Stimulated activated CD4-positive, alpha-beta T cell treated with anti-CD3 and anti-CD28 coated beads, Interleukin-15, amount 100 ng/mL, for 1 hour (primary cell): ENCODE results near the gene SIX4.
"Not testable (repeated sequence)": the region's sequence is repeated elsewhere in the genome, so short reads cannot be mapped to it uniquely, and the experiment has no call there.

ENCODE experiments used
- DNase-seq, 2 donors: peaks; one replicate each; pipeline ENCODE4 v3.0.0-alpha.2; 2020; ENCODE audit warnings: low read depth in 1 of 2, low spot score in 1 of 2

Gene SIX4

GRCh38 chr14:60723907-60724618 lies at the start of gene SIX4:
TSS of gene SIX4 (minus strand) at chr14:60724351. CDS start at chr14:60724074, 277 bp downstream.
- DNase-seq, result no peak

DNA sequence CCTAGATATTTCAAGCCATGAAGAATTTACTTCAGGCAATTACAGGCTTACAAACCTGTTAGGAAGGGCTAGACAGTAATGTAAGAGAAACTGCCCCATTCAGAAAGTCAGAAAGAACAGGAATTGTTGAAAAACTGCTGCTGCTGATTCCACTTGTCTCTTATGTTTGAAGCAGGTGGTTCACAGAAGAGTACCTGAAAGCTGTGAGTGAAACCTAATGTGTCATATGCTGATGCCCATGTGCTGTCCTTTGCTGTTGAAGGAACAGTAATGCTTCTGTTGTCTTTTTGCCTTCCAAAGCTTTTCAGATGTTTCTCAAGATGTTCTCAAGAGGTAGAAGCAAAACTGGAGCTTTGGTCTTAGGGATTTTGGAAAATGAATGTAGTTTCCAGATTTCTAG lies 49.4 kb upstream of the SIX4 start:
- DNase-seq, result no peak

GRCh38 chr14:60771117-60771516 lies 47.0 kb upstream of the SIX4 start:
- no peak for DNase-seq

DNA sequence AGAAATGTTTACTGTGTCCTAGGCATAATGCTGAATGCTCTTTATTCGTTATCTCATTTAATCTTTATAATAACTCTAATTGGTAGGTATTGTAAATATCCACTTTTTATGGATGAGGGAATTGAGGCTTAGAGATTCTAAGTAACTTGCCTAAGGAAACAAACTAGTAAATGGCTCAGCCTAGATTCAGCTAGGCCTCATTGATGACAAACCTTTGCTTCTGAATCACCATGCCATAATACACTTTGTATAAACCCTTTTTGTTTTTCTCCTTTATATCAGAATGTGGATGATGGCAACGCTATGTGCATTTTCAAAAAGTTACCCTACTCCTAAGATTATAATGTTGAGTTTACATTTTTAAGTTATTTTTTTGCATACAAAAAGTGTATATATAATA lies 44.5 kb upstream of the SIX4 start:
- DNase-seq, result no peak

GRCh38 chr14:60760644-60761364 lies 36.7 kb upstream of the SIX4 start:
- no peak for DNase-seq

GRCh38 chr14:60760209-60760608 lies 36.1 kb upstream of the SIX4 start:
- no peak for DNase-seq

DNA sequence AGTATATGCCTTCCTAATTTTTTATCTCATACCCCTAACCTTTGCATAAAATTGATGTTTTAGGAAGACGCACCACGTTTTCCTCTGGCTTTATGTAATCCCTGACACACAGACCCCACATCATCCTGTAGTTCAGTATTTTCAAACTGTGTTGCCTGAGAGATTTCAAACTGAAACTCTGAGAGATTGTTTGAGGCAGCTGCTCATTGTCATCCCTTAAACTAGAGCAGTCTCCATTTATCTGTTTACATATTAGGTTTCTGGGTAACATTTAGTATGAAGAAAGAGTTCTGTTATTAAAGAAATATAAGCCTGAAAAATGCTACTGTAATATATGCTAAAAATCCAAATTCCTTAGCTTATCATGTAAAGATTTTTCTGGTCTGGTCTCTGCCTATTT lies 34.7 kb upstream of the SIX4 start:
- DNase-seq, result no peak

DNA sequence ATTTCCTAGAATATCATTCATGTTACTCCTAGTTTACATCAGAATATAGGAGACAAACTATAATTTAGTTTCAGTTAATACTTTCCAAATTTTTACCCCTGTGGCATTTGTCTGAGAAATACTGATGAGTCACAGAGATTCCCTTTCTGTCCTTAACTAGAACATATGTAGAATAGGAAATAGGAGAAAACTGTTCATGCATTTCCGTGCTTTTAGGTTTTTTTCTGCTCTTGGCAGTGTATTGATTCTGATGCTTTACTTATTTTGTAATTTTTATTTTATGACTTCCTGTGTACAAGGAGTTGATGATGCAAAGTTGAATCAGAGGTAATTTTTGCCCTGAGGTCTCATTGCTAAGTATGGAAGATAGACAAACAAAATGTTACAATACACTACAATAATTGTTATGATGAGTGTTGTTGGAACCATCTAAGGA lies 33.4 kb upstream of the SIX4 start:
- no peak for DNase-seq

DNA sequence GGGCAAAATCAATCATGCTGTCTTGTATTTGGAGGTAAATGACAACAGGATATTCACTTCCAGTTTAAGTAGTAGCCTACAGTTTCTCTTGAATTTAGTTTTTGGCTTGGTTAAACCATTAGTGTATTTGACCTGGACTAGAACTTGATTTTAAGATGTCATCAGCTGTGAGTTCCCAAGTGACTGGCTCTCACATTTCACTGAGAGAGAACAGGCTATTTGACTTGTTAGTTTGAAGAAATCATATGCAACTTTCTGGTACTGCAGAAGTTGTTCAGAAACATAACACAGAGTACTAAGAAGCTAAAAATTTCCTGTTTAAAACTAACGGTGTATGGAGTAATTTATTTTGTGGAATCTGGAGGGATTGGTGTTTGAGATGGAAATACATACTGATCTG lies 32.7 kb upstream of the SIX4 start:
- DNase-seq, result no peak

DNA sequence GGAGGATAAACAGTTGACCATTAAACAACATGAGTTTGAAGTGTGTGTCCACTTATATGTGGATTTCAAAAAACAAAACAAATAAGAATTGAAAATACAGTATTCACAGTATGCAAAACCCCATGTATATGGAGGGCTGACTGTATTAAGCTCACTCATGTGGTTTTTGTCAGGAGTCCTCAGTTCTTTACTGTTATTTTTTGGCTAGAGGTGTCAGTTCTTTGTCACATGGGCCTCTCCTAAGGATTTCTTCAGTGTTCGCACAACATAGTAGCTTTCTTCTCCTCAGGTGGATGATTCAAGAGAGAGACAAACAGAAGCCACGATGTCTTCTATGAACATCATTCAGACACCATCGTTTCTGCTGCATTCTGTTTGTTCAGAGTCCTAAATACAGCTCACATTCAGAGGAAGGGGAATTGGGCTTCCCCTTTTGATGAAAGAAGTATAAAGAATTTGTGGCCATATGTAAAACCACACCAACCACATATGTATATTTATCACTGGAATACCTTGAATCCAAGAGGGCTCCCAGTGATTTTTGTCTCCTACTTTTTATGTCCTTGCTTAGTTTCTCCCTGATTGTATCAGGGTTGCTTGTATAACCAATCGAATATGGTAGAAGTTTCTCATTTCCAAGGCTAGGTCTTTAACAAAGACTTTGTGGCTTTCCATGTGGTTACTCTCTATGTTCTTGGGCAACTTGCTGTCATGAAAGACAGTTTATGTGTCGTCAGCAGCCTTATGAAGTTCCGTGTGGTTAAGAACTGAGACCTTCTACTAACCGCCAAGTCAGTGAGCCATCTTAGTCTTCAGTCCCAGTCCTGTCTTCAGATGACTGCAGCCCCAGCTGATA lies 29.3 kb upstream of the SIX4 start:
- no peak for DNase-seq

GRCh38 chr14:60744566-60744965 lies 20.4 kb upstream of the SIX4 start:
- DNase-seq, result no peak

DNA sequence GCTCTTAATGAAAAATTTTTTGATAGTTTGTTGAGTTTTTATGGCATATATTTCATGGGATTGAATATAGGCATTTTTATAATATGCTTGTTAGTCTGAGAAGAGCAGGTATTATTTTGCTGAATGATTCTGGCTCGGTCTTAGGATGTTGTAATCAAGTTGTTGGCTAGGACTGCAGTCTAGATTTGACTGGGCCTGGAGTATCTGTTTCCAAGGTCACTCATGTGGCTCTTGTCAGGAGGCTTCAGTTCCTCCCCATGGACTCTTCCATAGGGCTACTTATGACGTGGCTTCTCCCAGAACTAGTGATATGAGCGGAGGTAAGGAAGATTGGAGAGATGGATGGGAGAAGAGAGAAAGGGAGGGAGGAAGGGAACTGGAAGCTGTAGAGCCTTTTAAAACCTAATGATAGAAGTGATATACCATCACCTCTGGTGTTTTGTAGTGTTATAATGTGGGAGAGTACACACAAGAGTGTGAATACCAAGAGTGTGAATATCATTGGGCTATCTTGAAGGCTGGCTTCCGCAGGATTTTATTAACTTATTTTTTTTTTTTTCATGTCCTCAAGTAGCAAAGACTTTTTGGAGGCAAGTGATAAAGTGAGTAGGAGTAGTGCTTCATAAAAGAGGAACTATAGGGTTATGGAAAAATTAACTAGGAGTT lies 14.8 kb upstream of the SIX4 start:
- no peak for DNase-seq

- DNase-seq, result no peak
Measured at GRCh38 chr14:60736494-60736893, 12.3 kb upstream of the SIX4 start.

DNA sequence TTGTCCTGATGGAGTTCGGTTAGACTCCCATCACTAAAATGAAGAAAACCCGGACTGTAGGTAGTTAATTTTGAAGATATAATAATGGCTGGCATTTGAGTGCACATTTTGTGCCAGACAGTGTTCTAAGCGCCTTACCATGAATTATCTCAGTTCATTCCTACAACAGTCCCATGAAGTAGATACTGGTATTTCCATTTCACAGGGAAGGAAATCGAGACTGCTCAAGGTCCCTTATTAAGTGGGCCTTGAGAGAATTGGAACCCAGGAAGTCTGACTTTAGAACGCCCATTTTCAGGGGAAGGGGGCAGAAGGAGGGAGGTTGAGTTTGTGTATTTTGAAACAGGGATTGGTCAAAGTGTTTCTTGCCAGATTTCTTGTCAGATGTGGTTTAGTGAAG lies 11.3 kb upstream of the SIX4 start:
- no peak for DNase-seq

DNA sequence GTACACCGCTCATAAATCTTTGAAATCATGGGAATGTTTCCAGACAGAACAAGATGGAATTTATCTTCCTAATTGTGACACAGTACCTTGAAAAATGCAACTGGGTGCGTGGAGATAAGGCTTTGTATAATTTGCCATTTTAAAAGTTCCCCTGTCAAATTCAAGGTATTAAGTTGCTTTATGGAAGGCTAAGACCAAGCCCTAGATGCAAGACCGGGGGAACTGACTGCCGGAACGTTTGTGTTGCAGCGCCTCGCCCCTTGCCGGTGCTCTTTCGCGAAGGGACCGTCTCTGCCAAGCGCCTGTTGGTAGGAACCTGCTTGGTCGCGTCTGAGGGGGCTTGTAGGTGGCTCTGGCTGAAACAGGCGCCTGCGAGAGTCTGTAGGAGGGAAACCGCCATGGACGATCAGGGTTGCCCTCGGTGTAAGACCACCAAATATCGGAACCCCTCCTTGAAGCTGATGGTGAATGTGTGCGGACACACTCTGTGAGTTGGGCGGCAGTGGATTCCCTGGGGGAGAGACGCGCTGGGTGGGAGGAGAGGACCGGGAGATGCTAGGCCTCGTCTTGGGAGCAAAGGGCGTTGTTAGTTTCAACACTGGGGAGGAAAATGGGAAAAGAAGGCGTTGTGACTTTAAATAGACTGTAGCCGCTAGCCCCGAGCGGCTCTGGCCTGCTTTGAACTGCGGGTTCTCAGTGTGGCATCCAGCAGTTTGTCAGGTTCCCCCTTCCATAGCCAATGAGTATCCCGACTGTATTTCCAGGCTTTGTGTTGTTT lies 10.5 kb upstream of the SIX4 start, which contains the start of gene MNAT1:
Gene MNAT1, plus strand, starts transcription at position 297 of the 778 bp plus-strand sequence. Its CDS starts 102 bp downstream, at position 399.
- peak; percentile 55 to 74 for DNase-seq

DNA sequence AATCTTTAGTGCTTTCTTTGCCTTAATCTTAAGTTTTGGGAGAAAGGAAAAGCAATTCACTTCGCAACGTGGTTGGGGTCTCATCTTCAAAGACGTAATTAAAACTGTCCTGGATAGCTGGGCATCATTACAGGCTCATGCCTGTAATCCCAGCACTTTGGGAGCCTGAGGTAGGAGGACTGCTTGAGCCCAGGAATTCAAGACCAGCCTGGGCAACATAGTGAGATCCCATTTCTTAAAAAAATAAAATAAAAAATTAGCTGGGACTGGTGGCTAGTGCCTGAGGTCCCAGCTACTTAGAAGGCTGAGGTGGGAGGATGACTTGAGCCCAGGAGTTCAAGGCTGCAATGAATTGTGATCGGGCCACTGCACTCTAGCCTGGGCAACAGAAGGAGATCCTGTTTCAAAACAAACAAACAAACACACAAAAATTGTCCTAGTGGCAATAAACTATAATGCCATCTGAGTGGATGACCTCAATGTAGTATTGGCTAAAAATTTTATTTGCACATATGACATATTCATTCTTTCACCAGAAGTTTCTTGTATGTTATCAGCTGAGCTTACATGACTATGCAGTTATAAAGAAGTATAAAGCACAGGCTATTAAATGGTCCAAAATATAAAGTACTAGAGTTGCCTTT lies 8.8 kb upstream of the SIX4 start:
- DNase-seq, result no peak

DNA sequence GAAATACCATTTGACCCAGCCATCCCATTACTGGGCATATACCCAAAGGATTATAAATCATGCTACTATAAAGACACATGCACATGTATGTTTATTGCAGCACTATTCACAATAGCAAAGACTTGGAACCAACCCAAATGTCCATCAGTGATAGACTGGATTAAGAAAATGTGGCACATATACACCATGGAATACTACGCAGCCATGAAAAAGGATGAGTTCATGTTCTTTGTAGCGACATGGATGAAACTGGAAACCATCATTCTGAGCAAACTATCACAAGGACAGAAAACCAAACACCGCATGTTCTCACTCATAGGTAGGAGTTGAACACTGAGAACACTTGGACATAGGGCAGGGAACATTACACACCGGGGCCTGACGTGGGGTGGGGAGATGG lies 7.1 kb upstream of the SIX4 start:
- DNase-seq, result not testable (repeated sequence)

GRCh38 chr14:60723116-60723906 lies 840 bp downstream of the SIX4 start:
- DNase-seq, result no peak
